ENCODE data around the gene ANKRD17.
"Not testable (repeated sequence)": the region's sequence is repeated elsewhere in the genome, so short reads cannot be mapped to it uniquely, and the experiment has no call there.

Gene ANKRD17

DNA sequence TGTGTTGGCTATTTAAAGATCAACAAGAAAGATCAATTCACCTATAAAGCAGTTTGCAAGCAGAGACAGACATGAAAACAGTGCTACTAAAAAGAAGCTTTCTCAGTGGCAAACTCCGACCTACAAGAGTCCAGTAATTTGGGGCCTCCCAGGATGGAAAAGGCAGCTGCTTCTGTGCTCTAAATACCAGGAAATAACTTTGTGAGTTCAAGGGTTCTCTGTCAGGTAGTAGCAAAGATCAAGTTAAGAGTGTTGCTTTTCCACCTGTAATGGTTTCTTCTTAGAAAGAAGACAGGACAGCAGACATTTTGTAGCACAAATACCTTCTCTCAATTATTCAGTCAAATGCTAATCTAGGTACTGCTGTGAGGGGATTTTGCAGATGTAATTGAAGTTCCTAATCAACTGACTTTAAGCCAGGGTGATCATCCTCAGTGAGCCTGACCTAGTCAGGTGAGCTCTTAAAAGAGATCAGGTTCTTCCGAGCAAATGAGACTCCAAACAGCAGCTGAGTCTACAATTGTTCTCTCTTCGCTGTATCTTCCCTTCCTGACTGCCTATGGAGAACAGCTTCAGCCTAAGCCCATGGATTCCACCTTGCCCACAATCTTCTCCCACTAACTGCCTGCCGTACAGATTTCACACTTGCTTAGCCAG, 13.5 kb downstream of the ANKRD17 start:
- no peak for DNase-seq (ENCODE audit: low read depth)

DNA sequence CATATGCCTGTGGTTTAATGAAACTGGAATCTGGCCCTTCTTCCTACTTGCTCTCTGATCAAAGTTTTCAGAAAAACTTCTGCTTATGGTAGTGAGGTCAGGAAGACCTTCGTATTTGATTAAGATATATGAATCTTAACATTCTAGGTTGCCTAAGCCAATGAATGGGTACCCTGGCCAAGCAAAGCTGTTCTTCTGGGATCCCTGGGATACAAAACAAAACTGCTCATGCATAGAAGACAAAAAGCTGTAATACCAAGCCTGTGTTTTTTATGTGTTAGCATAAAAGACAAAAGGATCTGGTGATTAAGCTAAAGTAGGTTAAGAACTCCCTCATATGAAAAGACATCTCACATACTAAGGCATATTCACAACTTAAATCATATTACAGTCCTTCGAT, 21.6 kb downstream of the ANKRD17 start:
- no peak for DNase-seq (ENCODE audit: low read depth)

DNA sequence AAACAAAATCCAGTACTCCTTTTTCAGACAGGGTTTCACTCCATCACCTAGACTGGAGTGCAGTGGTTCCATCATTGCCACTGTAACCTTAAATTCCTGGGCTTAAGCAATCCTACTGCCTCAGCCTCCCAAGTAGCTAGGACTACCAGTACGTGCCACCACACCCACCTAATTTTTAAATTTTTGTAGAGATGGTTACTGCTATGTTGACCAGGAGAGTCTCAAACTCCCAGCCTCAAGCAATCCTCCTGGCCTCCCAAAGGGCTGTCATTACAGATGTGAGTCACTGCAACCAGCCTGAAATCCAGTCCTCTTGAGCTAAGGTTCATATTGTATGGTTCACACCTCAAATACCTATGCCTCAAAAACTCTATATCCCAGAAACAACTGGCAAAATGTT, 22.4 kb downstream of the ANKRD17 start:
- no peak for DNase-seq (ENCODE audit: low read depth)

DNA sequence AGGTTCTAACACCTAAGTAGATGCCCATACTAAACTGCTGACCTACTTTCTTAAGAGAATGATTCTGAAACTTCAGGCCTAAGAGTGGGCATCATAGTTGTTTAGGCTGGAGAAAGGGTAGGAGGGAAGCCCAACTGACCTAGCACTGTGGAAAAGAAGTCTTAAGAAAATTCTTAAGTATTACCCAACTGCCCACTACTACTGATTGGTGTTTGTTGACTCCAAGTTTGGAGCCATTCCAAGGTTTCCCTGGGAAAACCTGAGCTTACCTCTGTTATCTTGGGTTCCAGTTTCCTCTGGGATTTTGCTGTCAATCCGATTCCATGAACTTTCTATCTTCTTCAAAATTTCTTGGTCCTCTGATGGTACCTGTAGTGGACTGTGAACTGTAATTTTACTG, 23.9 kb downstream of the ANKRD17 start:
- no peak for DNase-seq (ENCODE audit: low read depth)

DNA sequence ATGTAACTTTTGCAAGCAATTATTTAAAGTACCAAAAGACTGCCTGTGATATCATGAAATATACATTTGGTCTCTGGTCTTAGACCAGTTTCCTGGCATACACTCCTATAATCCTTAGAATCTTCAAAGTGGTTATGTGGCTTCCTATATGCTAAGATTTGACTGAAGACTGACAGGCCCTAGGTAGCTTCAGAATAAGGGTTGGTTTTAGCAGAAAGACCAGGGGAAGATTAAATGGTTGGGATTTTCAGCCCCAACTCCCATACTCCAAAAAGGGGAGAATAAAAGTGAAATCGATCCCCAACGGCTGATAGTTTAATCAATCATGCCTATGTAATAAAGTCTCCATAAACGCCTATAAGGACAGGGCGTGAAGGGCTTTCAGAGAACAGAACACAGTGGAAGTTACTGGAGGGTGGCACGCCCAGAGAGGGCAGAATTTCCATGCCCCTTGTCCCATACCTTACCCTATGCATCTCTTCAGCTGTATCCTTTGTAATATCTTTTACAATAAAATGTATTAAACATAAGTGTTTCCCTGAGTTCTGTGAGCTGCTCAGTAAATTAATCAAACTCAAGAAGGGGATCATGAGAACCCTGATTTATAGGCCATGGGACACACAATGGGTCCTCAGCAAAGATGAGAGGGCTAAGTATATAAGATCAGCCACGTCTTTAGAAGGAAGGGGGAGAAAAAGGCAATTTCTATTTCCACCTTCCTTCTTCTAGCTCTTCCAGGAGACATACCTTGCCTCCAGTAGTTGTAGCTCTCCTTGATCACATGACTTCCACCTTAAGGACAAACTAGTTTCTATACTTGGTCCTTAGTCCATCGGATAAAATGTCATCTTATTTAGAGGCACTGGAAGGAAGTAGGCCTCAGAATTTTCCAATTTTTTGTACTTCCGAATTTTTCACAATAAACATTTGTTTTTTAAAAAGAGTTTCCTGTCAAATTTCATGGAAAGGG, 26.8 kb downstream of the ANKRD17 start:
- no peak for DNase-seq (ENCODE audit: low read depth)

DNA sequence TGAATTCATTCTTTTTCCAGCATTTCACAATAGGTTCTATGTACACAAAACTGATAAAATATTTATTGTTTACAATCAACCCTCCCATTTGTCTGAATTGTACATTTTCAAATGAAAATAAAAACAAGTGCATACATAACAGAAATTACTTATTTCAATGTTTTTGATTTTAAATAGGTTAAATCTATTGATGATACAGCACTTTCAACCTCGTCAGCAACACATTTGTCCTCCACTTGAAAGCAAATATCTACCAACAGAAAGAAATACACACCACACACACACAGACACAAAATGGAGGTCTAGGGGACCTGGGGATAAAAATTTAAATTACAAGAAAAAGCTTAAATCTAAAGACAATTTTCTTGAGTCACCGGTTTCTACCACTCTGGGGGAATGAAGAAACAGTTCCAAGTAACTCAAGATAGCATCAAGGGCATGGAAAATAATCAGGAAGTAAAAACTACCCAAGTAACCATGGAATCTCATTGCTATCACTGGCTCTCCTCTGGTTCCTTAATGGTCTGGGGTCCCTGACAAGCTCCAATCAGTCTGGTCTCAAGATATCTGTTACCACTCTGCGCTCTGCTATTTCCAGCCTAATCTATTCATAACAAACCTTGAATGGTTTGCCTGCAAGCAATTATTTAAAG, 27.6 kb downstream of the ANKRD17 start:
- DNase-seq (ENCODE audit: low read depth) = no peak

DNA sequence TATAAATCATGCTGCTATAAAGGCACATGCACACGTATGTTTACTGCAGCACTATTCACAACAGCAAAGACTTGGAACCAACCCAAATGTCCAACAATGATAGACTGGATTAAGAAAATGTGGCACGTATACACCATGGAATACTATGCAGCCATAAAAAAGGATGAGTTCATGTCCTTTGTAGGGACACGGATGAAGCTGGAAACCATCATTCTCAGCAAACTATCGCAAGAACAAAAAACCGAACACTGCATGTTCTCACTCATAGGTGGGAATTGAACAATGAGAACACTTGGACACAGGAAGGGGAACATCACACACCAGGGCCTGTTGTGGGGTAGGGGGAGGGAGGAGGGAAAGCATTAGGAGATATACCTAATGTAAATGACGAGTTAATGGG, 29.8 kb downstream of the ANKRD17 start:
- not testable (repeated sequence) for DNase-seq (ENCODE audit: low read depth)

DNA sequence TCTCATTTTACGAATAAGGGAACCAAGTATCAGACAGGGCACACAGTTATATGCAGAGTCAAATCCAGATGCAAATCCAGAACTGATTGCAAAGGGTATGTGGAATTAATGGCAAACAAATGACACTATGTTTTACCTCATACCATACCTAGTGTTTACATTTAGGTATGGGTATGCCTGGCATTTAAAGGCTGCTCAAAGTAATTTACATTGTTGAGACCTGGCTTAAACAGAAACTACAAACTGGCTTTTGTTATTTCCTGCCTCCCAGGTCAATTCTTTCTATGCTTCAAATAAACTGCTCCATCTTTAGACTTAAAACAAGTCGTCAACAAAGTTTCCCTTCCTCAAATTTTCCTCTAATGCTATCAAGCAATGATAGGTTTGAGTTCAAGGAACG, 33.7 kb downstream of the ANKRD17 start:
- DNase-seq (ENCODE audit: low read depth) = no peak

DNA sequence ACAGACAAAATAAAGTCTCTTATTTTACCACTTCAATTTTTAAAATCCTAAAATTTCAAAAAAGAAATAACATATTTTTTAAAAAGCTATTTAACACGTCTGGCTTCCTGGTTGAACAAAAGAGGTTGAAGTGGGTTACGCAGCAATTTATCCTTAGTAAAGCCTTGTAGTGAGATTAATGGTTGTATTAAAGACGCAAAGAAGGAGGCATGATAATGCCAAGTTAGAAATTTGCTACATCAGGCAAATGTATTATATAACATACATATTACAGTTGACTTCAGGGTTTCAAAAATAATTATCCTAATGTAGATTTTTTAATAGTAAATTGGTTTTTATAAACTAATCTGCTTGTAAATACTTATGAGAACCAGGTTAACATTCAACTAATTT, 35.3 kb downstream of the ANKRD17 start:
- no peak for DNase-seq (ENCODE audit: low read depth)

DNA sequence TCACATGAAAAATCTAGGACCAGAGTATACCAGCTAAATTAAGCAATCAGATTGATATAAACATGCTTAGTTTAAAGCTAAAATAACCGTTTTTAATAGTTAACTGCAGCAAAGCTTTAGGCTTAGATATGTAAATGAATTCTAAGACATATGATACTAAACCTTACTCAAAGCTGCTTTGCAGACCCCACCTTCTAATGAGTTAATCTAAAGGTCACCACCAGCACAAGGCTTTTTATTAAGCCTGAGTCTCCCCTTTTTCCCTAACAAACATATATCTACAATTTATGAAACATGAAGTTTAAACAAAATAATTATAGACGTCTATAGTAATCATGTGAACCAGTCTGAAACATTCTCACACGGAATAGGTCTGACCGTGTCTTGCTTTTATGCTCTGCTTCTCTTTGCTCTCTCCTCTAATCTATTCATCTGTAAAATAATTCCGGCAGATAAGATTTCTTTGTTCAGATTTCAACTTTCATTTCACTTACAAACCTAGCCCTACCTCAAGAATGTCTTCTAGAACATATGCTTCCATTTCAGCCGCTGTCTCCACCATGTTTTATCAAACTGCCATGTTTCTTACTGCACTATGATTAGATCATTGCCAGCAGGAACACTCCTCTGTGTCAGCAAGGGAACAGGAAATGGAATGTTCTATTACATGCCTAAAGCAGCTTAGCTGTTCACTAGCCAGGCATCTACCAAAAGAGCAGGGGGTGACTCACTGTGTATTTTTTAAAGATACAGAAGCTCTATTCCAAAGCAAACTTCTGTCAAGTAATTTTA, 35.9 kb downstream of the ANKRD17 start:
- peak; percentile 93 for DNase-seq (ENCODE audit: low read depth)

DNA sequence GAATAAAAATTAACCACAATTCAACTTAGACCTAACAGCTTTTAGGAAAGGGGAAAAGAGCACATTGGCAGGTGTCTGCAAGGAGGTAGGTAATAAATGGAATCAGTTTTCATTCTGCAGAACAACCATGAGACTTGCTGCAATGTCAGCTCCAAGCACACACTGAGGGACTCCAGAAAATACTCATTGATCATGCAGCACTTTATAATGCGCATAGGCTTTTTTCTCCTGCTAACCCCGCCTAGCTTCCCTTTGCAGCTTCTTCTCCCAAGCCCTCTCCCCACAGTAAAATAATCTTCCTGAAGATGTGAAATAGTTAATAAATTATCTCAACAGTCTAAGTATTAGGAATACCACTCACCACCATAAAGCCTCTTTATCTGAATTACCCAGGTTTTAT, 36.9 kb downstream of the ANKRD17 start:
- no peak for DNase-seq (ENCODE audit: low read depth)

DNA sequence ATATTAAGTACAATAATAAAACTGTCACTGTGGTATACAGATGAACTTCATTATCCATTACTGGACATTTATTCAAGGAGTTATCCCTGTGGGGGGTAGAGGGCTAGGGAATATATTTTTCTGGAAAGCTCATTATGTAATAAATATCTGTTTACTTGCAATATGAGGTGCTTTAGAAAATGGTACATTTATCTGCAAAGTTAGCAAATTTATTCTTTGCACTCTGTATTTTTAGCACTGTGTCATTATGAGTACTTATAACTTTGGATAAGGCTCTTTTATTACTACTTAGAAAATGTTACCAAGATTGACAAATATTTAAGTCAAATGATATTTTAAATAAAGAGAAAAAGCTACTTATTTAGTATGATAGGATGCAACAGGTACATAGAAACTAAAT, 37.8 kb downstream of the ANKRD17 start:
- DNase-seq (ENCODE audit: low read depth) = no peak

DNA sequence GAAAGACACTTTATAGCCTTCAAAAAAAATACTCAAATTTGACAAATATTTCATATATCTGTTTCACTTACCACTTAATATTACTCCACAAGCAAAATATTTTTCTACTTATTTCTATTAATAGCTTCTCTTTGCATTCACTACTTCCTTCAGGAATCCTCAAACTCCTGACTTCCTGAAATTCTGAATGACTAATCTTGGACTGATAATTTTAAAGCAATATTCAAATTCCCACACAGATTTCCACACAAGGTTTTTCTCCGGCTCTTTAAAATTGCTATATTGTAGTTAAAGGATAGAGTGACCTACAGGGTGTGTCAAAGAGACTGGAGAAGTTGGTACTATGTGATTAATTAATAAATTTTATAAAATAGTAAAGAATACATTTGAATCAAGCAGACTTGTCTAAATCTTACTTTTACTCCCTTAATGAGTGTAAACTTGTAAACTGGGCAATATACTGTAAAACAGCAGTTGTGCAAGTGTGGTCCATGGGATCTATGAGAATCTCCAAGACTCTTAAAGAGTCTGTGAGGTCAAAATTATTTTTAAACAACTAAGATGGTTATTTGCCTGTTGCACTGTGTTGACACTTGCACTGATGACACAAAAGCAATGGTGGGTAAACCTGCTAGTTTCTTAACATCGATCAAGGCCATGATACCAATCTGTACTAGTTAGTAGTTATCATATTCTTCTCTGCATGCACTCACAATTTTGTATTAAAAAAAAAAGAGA, 44.5 kb downstream of the ANKRD17 start:
- DNase-seq (ENCODE audit: low read depth) = no peak

DNA sequence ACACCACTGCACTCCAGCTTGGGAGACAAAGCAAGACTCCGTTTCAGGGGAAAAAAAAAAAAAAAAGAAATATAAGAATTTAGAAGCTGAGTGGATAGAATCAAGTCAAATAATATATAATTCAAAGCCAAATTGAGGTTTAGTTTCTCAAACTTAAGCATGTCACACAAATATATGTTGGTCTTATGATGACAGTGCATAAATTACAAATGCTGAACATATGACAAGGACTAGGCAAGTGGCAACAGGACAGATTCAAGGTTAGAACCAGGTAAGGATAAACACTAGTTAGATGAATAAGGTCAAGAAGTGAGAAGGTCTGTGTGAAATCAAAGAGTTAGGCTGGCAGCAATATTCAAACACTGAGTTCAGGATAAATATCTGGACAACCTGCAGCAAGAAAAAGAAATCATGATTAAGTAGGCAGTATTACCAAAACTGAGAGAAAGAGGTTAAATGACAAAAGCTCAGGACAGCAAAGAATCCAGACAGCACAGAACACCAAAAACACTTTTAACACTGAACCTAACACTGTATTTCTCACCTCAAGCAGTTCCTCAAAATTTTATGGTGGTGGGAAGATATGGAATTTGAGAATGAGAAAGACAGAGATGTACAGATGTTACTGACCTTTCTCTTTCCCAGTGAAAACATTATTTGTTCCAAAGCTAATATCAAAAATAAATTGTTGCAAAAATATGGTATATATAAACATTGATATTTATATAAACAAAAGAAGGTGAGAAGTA, 45.4 kb downstream of the ANKRD17 start:
- no peak for DNase-seq (ENCODE audit: low read depth)

DNA sequence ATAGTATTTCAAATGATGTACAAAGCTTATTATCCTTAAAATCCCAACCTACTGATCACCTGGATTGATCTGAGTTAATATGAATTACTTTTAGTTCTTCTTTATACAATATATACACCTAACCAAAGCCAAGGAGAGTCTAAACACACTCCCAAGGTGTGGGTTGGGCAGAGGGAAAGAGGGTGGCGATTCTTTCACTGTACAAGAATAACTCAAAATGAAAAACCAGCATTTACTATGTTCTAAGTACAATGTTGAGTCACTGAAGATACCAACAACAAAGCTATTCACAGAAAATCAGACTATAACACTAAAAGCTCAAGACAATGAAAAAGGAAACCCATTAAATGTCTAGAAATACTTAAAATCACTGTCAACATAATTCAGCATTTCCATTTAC, 46.6 kb downstream of the ANKRD17 start:
- DNase-seq (ENCODE audit: low read depth) = no peak

DNA sequence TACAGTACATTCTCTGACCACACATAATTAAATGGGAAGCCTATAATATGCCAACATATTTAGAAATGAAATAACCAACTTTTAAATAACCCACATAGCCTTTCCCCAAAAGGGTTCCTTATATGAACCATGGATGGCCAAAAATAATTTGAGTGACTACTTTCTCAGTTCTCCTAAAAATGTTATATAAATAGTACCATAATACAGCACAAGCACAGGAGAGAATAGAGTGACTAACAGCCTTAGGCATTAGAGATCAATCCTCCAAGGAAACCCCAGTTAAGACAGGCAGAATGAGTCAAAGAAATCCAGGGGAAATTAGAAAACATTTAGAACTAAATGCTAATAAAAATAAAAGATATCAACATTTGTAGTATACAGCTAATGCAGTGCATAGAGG, 50.2 kb downstream of the ANKRD17 start:
- DNase-seq (ENCODE audit: low read depth) = peak; percentile 27

DNA sequence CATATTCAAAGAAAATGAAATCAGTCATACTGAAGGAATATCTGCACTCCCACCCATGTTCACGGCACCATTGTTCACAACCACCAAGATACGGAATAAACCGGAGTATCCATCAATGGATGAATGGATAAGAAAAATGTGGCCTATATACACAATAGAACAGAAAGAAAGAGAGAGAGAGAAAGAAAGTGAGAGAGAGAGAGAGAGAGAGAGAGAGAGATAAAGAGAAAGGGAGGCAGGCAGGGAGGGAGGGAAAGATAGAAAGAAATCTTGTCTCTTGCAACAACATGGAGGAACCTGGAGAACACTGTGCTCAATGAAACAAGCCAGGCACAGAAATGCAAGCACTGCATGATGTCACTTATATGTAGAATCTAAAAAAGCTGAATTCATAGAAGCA, 52.4 kb downstream of the ANKRD17 start:
- DNase-seq (ENCODE audit: low read depth) = no peak

DNA sequence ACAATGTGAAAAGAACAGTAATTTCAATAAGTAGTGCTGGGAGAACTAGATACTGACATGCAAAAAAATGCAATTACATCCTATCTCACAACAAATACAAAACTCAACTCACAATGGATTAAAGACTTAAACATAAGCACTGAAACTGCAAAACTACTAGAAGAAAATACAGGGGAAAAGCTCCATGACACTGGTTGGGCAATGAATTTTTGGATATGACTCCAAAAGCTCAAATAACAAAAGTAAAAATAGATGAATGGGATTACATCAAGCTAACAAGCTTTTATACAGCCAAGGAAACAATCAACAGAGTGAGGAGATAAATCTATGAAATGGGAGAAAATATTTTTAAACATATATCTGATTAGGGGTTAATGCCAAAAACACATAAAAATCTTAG, 53.1 kb downstream of the ANKRD17 start:
- DNase-seq (ENCODE audit: low read depth) = no peak

DNA sequence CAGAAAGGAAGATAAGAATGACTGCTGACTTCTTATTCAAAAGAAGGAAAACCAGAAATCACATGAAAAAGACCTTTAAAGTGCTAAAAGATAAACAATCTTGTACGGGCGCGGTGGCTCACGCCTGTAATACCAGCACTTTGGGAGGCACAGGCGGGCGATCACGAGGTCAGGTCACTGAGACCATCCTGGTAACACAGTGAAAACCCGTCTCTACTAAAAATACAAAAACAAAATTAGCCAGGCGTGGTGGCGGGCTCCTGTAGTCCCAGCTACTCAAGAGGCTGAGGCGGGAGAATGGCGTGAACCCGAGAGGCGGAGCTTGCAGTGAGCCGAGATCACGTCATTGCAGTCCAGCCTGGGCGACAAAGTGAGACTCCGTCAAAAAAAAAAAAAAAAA, 54.6 kb downstream of the ANKRD17 start:
- not testable (repeated sequence) for DNase-seq (ENCODE audit: low read depth)

DNA sequence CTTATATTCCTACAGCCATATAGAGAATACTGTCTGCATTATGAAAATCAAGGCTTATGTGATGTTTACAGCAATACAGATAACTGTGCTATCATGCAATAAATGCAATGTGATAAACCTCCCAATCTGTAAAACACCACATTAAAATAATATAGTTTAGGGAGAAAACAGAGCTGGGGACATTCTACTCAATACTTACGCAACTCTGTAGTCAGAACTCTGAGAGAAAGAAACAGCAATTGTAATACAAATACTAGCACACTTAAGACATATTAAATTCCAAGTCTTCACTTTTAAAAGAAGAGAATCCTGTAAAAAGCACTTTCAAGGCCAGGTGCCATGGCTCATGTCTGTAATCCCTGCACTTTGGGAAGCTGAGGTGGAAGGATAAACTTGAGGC, 61.4 kb downstream of the ANKRD17 start:
- DNase-seq (ENCODE audit: low read depth) = no peak

DNA sequence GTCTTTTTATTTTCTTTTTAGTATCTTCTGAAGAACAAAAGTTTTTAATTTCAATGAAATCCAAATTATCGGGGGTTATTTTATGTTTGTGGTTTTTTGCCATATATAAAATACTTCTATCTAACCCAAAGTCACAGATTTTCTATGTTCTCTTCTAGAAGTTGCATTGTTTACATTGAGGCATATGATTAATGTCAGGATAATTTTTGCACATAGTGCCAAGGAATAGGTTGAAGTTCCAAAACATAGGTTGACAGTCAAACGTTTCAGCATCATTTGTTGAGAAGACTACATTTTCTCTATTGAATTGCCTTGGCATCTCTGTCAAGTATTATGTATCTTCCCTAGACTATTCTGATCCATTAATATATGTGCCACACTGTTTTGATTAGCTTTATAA, 64.5 kb downstream of the ANKRD17 start:
- no peak for DNase-seq (ENCODE audit: low read depth)
